ENCODE measurements around the gene GCLM. TPM values are rescaled to one million over a fixed set of nuclear protein-coding genes. Genes with fewer than 3 reads are reported as not detected.
"Not testable (repeated sequence)": the region's sequence is repeated elsewhere in the genome, so short reads cannot be mapped to it uniquely, and the experiment has no call there.

Gene GCLM
- total and polyA plus RNA-seq, 2 donors (not counting 1 experiment from before 2014, with no cell fraction given): 1.7 to 10.7 TPM

DNA sequence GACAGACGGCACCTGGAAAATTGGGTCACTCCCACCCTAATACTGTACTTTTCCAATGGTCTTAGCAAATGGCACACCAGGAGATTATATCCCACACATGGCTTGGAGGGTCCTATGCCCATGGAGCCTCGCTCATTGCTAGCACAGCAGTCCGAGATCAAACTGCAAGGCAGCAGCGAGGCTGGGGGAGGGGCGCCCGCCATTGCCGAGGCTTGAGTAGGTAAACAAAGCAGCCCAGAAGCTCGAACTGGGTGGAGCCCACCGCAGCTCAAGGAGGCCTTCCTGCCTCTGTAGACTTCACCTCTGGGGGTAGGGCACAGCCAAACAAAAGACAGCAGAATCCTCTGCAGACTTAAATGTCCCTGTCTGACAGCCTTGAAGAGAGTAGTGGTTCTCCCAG, 53.2 kb downstream of the GCLM start:
- 91% methylated on average over 7 of the region's 9 CpGs for WGBS (ENCODE audit: insufficient coverage)

DNA sequence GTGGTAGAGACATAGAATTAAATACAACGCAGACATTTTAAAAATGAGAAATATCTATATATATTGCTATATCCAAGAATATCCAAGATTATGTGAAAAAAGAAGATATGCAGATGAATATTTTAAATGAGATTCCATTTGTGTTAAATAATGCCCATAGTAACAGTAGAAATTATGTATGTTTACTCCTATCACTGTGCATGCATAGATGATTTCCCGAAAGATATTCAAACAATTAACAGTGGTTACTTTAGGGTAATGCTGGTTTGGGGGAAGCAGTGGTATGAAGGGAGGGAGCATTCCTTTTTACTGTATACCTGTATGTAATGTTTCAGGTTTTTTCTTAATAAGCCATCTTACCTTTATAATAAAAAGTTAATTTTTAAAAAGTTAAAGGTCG, 55.3 kb downstream of the GCLM start:
- H3K4me1 ChIP-seq (ENCODE audit: control insufficient read depth in 2 of 2, insufficient read depth in 2 of 2, low read length in 2 of 2): peaks cover 0 to 7% of the 10 kb centered on the region in 2 donors
- H3K9me3 ChIP-seq (ENCODE audit: control extremely low read depth in 1 of 3, control insufficient read depth in 2 of 3, insufficient read depth in 1 of 3, low read length in 2 of 3): peaks cover 0 to 7% (median 0%) of the 10 kb centered on the region in 3 donors
- no peak overlapping the region for H3K4me2 ChIP-seq (replicated peaks; ENCODE audit: low read depth, low read length, poor library complexity, severe bottlenecking)
- H3K4me3 ChIP-seq (ENCODE audit: control extremely low read depth in 1 of 5, extremely low read depth in 1 of 5, insufficient read depth in 1 of 5, low read depth in 2 of 5, low read length in 4 of 5): no peak overlapping the region
- no peaks in the 10 kb centered on the region for H3K36me3 ChIP-seq (replicated peaks in 1 of 2; ENCODE audit: control extremely low read depth in 1 of 2, control insufficient read depth in 1 of 2, extremely low read depth in 1 of 2, insufficient read depth in 2 of 2, low read length in 1 of 2)
- no peak overlapping the region for H3K27ac ChIP-seq (ENCODE audit: low read length in 2 of 2)
- ChIA-PET POLR2A (no interaction called here), CTCF (no interaction called here)
- intact Hi-C loops (cut with micrococcal nuclease): no loop called here
- H4K20me1 ChIP-seq (ENCODE audit: control insufficient read depth, insufficient read depth, low read length, poor library complexity, severe bottlenecking): no peaks in the 10 kb centered on the region
- Mint-ChIP-seq H3K4me1 (no peaks in the 10 kb centered on the region), H3K27me3 (peaks cover 14% of the 10 kb centered on the region), H3K4me3 (no peak overlapping the region), H3K27ac (no peak overlapping the region), H3K9me3 (ENCODE audit: insufficient read depth) (no peaks in the 10 kb centered on the region)
- no CpG with 5 or more reads among the region's 3 CpGs for WGBS (ENCODE audit: insufficient coverage)
- no peak for DNase-seq
- no peak overlapping the region for H2AFZ ChIP-seq (ENCODE audit: insufficient read depth, low read depth, low read length, poor library complexity, severe bottlenecking)
- no peaks in the 10 kb centered on the region for H3K79me2 ChIP-seq (ENCODE audit: control insufficient read depth, insufficient read depth, low read length)
- H3K9ac ChIP-seq (ENCODE audit: low read length): no peak overlapping the region
- ATAC-seq (ENCODE audit: low read depth): no peak
- TF ChIP-seq, protein P1, sequence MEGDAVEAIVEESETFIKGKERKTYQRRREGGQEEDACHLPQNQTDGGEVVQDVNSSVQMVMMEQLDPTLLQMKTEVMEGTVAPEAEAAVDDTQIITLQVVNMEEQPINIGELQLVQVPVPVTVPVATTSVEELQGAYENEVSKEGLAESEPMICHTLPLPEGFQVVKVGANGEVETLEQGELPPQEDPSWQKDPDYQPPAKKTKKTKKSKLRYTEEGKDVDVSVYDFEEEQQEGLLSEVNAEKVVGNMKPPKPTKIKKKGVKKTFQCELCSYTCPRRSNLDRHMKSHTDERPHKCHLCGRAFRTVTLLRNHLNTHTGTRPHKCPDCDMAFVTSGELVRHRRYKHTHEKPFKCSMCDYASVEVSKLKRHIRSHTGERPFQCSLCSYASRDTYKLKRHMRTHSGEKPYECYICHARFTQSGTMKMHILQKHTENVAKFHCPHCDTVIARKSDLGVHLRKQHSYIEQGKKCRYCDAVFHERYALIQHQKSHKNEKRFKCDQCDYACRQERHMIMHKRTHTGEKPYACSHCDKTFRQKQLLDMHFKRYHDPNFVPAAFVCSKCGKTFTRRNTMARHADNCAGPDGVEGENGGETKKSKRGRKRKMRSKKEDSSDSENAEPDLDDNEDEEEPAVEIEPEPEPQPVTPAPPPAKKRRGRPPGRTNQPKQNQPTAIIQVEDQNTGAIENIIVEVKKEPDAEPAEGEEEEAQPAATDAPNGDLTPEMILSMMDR (IDR thresholded peaks at IDR 0.05): no peak
- TF ChIP-seq EZH2 (IDR thresholded peaks at IDR 0.05; ENCODE audit: borderline replicate concordance, insufficient read depth, low read depth, low read length, poor library complexity, severe bottlenecking): no peak
- H3K27me3 ChIP-seq (replicated peaks in 1 of 4; ENCODE audit: control extremely low read depth in 1 of 4, control insufficient read depth in 3 of 4, insufficient read depth in 4 of 4, low read length in 3 of 4): peaks cover 0 to 5% (median 3%) of the 10 kb centered on the region in 4 experiments

More for the DNA sequence above, 53.2 kb downstream of the GCLM start:
- POLR2A ChIA-PET; H3K4me3 ChIP-seq (ENCODE audit: control extremely low read depth in 1 of 5, extremely low read depth in 1 of 5, insufficient read depth in 1 of 5, low read depth in 2 of 5, low read length in 4 of 5); intact Hi-C loops (cut with micrococcal nuclease); H3K9me3 ChIP-seq (ENCODE audit: control extremely low read depth in 1 of 3, control insufficient read depth in 2 of 3, insufficient read depth in 1 of 3, low read length in 2 of 3); H3K4me3 Mint-ChIP-seq; H3K4me1 ChIP-seq (ENCODE audit: control insufficient read depth in 2 of 2, insufficient read depth in 2 of 2, low read length in 2 of 2); H3K4me1 Mint-ChIP-seq; H3K4me2 ChIP-seq (replicated peaks; ENCODE audit: low read depth, low read length, poor library complexity, severe bottlenecking); ATAC-seq (ENCODE audit: low read depth); H3K27me3 ChIP-seq (replicated peaks in 1 of 4; ENCODE audit: control extremely low read depth in 1 of 4, control insufficient read depth in 3 of 4, insufficient read depth in 4 of 4, low read length in 3 of 4); H3K27ac ChIP-seq (ENCODE audit: low read length in 2 of 2); H3K9ac ChIP-seq (ENCODE audit: low read length); H4K20me1 ChIP-seq (ENCODE audit: control insufficient read depth, insufficient read depth, low read length, poor library complexity, severe bottlenecking); H3K36me3 ChIP-seq (replicated peaks in 1 of 2; ENCODE audit: control extremely low read depth in 1 of 2, control insufficient read depth in 1 of 2, extremely low read depth in 1 of 2, insufficient read depth in 2 of 2, low read length in 1 of 2); H2AFZ ChIP-seq (ENCODE audit: insufficient read depth, low read depth, low read length, poor library complexity, severe bottlenecking); DNase-seq; H3K27ac Mint-ChIP-seq; H3K9me3 Mint-ChIP-seq (ENCODE audit: insufficient read depth); H3K79me2 ChIP-seq (ENCODE audit: control insufficient read depth, insufficient read depth, low read length): not testable (repeated sequence)
- peaks cover 14% of the 10 kb centered on the region for H3K27me3 Mint-ChIP-seq
- CTCF ChIA-PET: interaction anchor here (1.9 kb wide), 1 partner anchor 12 kb away, joined by 5 read pairs; no protein-coding TSS in a partner anchor
